ENCODE data around the gene ANGPTL1.

Gene ANGPTL1

DNA sequence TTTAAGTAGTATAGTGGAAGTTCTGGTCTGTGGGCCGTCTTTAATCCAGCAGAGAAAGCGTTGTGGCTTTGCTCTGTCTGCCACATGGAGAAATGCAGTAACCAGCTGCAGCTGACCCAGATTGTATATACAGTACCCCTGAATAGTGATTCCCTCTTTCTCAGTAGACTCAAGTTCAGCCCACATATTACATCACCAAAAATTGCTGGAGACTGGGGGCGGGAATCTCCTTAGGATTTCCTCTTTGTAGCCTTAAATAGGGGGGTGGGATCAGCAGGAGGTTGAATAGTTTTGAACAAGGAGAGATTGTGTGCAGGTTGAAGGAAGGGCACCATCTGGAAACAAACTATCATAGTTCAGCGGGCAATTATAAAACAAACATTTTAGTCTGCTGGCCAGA, at the start of gene ANGPTL1:
TSS of gene ANGPTL1 (minus strand) at position 134 of the 400 bp plus-strand sequence. CDS start 5,301 bp downstream, outside the sequence.
- DNase-seq, result no peak

GRCh38 chr1:178919581-178919980, 48.7 kb upstream of the ANGPTL1 start:
- DNase-seq, result no peak

DNA sequence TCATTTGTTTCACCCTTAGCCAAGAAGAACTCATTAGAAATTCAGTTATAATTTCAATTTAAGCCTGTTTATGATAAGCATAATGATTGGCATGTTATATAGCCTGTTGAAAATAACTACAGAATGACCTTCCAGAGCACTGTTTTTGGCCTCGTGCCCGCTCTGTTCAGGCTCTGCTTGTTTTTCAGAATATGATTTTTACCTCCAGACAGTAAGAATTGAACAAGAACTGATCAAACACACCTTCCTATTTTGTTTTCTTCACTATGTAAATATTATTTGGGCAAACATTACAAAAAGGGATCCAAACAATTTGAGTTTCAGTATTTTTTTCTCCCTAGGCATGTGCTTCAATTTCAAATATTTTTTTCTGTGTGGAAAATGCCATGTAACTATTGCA, 48.1 kb upstream of the ANGPTL1 start:
- no peak for DNase-seq

- no peak for DNase-seq
Observed at GRCh38 chr1:178918308-178918707, 47.4 kb upstream of the ANGPTL1 start.

GRCh38 chr1:178916448-178917174, 45.7 kb upstream of the ANGPTL1 start:
- no peak for DNase-seq

DNA sequence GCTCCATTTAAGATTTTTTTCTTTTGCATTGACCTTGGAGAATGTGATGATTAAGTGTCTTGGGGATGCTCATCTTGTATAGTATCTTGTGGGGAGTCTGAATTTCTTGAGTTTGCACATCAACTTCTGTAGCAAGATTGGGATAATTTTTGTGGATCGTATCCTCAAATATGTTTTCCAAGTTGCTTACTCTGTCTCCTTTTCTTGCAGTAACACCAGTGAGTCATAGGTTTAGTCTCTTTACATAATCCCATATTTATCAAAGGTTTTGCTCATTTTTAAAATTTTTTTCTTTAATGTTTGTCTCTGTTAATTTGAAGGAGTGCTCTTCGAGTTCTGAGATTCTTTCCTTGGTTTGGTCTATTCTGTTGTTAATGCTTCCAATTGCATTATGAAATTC, 41.7 kb upstream of the ANGPTL1 start:
- no peak for DNase-seq

DNA sequence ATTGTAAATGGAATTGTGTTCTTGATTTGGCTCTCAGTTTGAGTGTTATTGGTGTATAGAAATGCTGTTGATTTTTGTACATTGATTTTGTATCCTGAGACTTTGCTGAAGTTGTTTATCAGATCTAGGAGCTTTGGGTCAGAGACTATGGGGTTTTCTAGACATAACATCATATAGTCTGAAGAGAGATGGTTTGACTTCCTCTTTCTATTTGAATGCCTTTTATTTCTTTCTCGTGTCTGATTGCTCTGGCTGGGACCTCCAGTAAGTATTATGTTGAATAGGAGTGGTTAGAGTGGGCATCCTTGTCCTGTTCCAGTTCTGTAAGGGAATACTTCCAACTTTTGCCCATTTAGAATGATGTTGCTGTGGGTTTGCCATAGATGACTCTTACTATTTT, 39.1 kb upstream of the ANGPTL1 start:
- DNase-seq, result no peak

GRCh38 chr1:178908358-178908757, 37.5 kb upstream of the ANGPTL1 start:
- DNase-seq, result no peak

GRCh38 chr1:178901482-178902125, 30.7 kb upstream of the ANGPTL1 start:
- DNase-seq, result no peak

- DNase-seq, result no peak
Observed at GRCh38 chr1:178899402-178899801, 28.5 kb upstream of the ANGPTL1 start.

DNA sequence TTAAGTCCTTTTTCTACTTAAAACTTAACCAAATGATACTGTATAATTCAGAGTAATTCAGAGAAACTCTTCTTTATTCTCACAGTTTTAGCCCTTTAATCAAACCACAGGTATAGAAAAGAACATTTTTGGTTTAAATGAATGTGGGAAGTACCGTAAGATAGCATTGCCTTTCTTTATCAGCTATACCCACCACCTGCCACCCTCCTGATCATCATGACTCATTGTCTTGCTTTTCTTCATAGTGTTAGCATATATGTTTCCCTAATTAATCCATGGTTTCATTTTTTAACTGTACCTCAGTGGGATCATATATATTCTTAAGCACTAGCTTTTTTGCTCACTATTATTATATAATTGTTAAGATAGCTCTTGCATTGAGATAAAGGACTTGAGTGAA, 27.5 kb upstream of the ANGPTL1 start:
- DNase-seq, result no peak

DNA sequence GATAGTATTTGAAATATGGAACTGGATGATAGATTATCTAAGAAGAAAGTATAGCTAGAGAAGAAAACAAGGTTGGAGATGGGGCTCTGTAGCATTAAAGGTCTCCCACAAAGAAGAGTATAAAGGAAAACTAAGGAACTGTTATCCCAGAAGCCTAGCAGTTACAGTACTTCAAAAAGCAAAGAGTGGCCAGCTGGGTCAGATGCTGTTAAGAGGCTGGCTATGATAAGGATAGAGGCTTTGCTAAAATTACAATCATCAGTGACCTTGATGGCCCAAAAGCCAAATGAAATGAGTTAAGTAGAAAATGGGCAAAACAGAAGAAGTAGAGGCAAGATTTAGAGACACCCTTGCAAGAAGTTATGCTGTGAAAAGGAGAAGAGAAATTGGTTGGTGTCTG, 25.1 kb upstream of the ANGPTL1 start:
- no peak for DNase-seq

DNA sequence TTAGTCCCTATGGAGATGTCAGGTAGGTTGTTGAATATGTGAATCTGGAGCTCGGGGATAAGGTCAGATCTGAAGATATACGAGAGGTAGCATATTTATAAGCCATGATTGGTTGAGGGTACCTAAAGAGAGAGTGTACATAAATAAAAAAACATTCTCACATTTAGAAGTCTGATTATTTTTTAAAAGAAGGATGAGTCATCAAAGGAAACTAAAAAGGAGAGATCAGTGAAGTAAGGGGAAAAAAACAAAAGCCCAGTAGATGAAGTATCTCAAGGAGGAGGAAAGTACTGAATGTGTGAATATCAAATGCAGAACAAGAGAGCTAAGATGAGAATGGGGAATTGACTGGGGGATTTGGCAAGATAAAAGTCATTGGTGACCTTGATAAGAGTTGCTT, 15.7 kb upstream of the ANGPTL1 start:
- no peak for DNase-seq

DNA sequence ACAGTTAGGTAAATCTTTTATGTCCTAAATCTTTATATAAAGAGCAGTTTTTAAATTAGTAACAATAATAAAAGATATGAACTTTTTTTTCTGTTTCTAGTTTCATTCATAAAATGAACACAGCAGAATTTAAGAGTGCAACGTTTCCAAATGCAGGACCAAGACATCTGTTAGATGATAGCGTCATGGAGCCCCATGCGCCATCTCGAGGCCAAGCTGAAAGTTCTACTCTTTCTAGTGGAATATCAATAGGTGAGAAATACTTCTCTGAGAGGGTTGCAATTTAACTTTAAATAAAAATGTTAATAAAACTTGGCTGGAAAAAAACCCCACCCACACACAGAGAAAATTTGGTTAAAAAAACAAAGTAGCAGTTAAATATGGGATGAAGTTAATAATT, 15.0 kb upstream of the ANGPTL1 start:
- DNase-seq, result no peak

GRCh38 chr1:178881950-178882349, 11.1 kb upstream of the ANGPTL1 start:
- no peak for DNase-seq

GRCh38 chr1:178877896-178878295, 7.0 kb upstream of the ANGPTL1 start:
- DNase-seq, result no peak

- DNase-seq, result no peak
Observed at GRCh38 chr1:178875936-178876335, 5.1 kb upstream of the ANGPTL1 start.

DNA sequence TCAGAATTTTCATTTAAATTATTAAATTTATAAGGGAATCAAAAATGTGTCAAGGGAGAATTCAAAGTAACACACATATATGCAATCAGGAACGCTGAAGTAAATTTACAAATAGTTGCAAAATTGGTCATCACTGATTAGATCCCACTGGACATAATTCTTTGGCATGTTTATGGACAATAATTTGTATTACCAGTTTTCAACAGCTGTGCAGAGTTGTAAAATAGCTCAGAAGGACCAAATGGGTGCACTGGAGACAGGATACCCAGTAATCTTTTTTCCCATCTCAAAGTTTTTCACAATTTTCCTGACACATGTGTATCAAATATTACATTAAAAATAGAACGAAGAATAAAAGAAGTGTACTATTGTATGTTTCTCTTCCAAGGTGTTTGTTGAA, 4.1 kb upstream of the ANGPTL1 start:
- no peak for DNase-seq

GRCh38 chr1:178871551-178872320, 859 bp upstream of the ANGPTL1 start:
- no peak for DNase-seq

- no peak for DNase-seq
Observed at GRCh38 chr1:178870221-178870620, 656 bp downstream of the ANGPTL1 start.

DNA sequence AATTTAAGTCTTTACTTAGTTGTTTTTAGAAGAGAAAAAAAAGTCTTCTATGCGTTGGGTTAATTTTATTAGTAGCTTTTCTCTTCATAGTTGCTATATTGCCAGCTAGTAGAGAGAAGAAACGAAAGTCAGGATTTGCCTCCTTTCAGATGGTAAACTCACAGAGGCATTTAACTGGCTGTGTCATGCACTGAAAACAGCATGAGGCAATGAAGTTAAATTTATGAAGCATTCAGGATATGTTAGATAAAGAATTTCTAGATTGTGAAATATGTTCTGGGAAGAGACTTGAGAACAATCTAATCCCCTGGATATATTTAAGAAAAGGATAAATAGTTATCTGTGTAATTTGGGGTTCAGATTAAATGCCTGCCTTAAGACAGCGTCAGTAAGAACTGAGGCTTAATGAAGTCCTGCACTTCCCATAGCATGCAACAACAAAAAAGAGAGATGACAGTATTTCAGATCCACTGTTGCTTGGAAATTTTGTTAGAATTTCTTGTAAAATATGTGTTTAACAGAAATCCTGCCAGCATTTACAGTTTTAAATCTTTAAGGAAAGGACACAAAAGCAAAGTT, 1.7 kb downstream of the ANGPTL1 start:
- no peak for DNase-seq

GRCh38 chr1:178868706-178869105, 2.2 kb downstream of the ANGPTL1 start:
- DNase-seq, result no peak

DNA sequence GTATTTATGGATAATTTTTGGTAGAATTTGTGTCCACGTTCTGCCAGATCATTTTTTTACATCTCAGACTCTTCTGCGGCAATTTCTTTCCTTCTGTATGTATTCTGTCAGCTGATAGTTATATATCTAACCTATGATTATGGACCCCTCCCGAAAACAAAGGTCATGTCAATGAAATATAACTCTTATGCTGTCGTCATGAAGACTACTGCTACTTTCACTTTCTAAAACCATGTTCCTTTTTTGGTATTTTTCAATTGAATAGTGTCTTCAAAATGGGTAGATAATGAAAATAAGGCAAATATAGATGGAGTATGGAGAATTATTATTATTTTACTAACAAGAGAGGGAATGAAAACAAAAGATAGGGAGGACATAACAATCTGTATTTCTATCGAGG, 3.2 kb downstream of the ANGPTL1 start:
- no peak for DNase-seq

- no peak for DNase-seq
Observed at GRCh38 chr1:178864326-178864725, 6.6 kb downstream of the ANGPTL1 start.

Measured in NCI-H526 (cell line).